Measurements from ENCODE around the gene KIAA0586.

GRCh38 chr14:58571256-58571655 is 143.7 kb downstream of the KIAA0586 start:
- no peak for TF ChIP-seq POLR2AphosphoS5 (IDR thresholded peaks at IDR 0.05; ENCODE audit: borderline replicate concordance, low read depth, low read length)
- TF ChIP-seq EZH2 (IDR thresholded peaks at IDR 0.05): no peak

All from SK-N-MC (cell line).